ENCODE data around the gene DNAJB13. TPM values are rescaled to one million over a fixed set of nuclear protein-coding genes. Genes with fewer than 3 reads are reported as not detected.

Gene DNAJB13
- total RNA-seq, 6 experiments from 2014 or later = not detected

DNA sequence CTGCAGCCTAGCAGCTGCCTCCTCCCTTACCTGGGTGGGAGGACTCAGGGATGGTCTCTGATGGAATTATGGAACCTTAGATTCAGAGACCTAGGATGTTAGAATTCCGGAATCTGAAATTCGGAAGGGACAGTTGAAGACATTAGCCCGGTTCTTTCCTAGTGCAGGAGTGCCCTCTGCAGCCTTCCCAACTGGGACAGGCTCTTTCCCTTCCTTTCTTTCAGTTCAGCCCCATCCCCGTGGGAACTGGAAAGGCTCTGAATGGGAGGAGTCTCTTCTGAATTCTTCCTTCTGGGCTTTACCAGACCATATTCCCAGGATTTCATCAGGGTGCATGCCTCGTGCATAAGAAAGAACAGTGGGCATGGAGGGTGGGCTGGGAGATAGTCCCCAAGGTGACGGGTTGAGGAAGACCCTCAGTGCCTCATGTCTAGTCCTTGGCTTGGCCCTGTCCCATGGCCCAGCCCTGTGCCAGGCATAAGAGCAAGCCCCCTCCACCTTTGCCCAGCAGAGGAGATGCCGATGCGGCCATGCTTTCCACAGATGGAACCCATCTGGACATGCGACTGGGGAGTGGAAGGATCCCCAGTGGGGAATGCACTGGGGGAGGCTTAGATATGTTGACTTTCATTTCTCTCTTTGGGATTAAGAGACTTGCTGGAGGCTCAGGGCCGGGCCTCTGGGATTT lies 14.4 kb downstream of the DNAJB13 start:
- Histone ChIP-seq H3K27ac (no peak overlapping the region), H3K4me1 (no peaks in the 10 kb centered on the region), H3K27me3 (no peaks in the 10 kb centered on the region), H3K9me3 (no peaks in the 10 kb centered on the region), H3K4me3 (no peak overlapping the region), H3K36me3 (no peaks in the 10 kb centered on the region)
- intact Hi-C loops (cut with DNase I) = no loop called here
- ATAC-seq (no peak), DNase-seq (peak in 1 of 3 donors; percentile 46)
- WGBS (ENCODE audit: insufficient coverage, low coverage, low lambda C conversion rate, missing lambda C conversion rate) = 80% methylated on average over 6 of the region's 10 CpGs
- TF ChIP-seq, protein P1, sequence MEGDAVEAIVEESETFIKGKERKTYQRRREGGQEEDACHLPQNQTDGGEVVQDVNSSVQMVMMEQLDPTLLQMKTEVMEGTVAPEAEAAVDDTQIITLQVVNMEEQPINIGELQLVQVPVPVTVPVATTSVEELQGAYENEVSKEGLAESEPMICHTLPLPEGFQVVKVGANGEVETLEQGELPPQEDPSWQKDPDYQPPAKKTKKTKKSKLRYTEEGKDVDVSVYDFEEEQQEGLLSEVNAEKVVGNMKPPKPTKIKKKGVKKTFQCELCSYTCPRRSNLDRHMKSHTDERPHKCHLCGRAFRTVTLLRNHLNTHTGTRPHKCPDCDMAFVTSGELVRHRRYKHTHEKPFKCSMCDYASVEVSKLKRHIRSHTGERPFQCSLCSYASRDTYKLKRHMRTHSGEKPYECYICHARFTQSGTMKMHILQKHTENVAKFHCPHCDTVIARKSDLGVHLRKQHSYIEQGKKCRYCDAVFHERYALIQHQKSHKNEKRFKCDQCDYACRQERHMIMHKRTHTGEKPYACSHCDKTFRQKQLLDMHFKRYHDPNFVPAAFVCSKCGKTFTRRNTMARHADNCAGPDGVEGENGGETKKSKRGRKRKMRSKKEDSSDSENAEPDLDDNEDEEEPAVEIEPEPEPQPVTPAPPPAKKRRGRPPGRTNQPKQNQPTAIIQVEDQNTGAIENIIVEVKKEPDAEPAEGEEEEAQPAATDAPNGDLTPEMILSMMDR (IDR thresholded peaks at IDR 0.05) = no peak
- no peak for TF ChIP-seq POLR2A (IDR thresholded peaks at IDR 0.05)

DNA sequence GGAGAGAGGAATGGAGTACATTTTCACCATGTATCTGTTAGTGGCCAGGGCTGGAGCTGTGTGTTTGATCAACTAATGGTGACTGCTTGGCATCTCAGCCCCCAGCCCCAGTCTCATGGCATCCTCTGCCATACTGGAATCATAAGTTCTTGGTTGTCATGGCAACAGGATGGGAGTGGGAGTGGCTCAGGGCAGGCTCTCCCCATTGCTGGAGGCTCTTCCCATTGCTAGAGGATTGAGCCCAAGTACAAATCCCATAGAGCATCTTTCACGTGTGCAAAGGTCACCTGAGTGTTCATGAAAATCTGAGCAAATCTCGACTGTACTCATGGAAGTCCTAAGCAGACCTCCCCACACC lies 14.9 kb downstream of the DNAJB13 start:
- TF ChIP-seq POLR2A (IDR thresholded peaks at IDR 0.05) = no peak
- TF ChIP-seq, protein P1 (IDR thresholded peaks at IDR 0.05) = no peak
- Histone ChIP-seq H3K36me3 (no peaks in the 10 kb centered on the region), H3K9me3 (no peaks in the 10 kb centered on the region), H3K4me1 (no peaks in the 10 kb centered on the region), H3K4me3 (no peak overlapping the region), H3K27me3 (no peaks in the 10 kb centered on the region), H3K27ac (no peak overlapping the region)
- WGBS (ENCODE audit: insufficient coverage, low coverage, low lambda C conversion rate, missing lambda C conversion rate) = 14% methylated on average over 1 of the region's 2 CpGs
- intact Hi-C loops (cut with DNase I) = no loop called here
- DNase-seq (no peak), ATAC-seq (no peak)

DNA sequence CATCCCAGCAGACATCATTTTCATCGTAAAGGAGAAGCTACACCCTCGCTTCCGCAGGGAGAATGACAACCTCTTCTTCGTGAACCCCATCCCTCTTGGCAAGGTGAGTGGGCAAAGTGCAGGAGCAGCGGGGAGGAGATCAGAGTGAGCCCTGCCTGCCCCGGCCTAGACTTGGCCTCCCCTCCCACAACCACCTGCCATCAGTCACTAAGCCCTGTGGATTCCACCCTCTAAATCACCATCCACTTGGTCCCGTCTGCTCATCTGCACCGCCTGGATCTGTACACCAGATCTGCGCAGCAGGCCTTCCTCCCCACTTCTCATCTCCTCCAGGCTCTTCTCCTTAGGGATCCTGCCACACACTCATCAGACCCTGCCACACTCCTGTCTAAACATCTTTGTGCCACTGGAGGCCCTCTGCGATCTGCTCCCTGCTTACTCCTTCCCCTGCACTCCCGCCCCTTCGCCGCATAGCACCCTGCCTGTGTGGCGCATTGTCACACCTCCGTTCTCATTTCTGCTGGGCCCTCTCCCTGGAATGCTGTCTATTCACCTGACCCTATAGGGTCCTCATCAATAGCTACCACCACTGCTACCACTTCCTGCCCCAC lies 17.6 kb downstream of the DNAJB13 start:
- no peak overlapping the region for H3K27ac ChIP-seq
- ATAC-seq = no peak
- DNase-seq = peak in 1 of 3 donors; percentile 7
- no peaks in the 10 kb centered on the region for H3K9me3 ChIP-seq
- no peak overlapping the region for H3K4me3 ChIP-seq
- 90% methylated on average over 9 of the region's 15 CpGs for WGBS (ENCODE audit: insufficient coverage, low coverage, low lambda C conversion rate, missing lambda C conversion rate)
- intact Hi-C loops (cut with DNase I) = no loop called here
- TF ChIP-seq POLR2A (IDR thresholded peaks at IDR 0.05) = no peak
- TF ChIP-seq, protein P1 (IDR thresholded peaks at IDR 0.05) = no peak
- H3K36me3 ChIP-seq = no peaks in the 10 kb centered on the region
- H3K27me3 ChIP-seq = no peaks in the 10 kb centered on the region
- H3K4me1 ChIP-seq = no peaks in the 10 kb centered on the region

DNA sequence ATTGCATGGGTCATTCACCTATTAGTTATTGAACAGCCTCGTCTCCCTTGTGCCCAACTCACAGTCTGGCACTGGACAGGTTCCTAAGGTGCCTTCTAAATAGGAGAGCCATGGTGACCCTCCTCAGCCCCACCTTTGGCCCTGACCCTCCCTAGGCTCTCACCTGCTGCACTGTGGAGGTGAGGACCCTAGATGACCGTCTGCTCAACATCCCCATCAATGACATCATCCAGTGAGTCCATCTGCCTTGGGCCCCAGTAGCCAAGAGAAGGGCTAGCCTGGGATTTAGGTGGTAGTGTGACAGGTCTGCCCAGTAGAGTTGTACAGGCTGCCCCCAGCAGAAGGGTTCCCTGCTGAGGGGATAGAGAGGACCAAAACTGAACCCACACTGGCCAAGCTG lies 18.3 kb downstream of the DNAJB13 start:
- 35% methylated on average over 2 of the region's 2 CpGs for WGBS (ENCODE audit: insufficient coverage, low coverage, low lambda C conversion rate, missing lambda C conversion rate)
- Histone ChIP-seq H3K4me1 (no peaks in the 10 kb centered on the region), H3K27ac (no peak overlapping the region), H3K36me3 (no peaks in the 10 kb centered on the region), H3K9me3 (no peaks in the 10 kb centered on the region), H3K27me3 (no peaks in the 10 kb centered on the region), H3K4me3 (no peak overlapping the region)
- TF ChIP-seq, protein P1 (IDR thresholded peaks at IDR 0.05) = no peak
- TF ChIP-seq POLR2A (IDR thresholded peaks at IDR 0.05) = no peak
- intact Hi-C loops (cut with DNase I) = no loop called here
- no peak for ATAC-seq
- no peak for DNase-seq

Data from right lobe of liver (tissue), 6 donors.